PC-9 (cell line): ENCODE results near the gene TF.

Source experiments
- CTCF ChIP-seq: fragments of 200-600 bp; sonication (generic); conservative IDR thresholded peaks from 2 replicates; pipeline ENCODE4 v1.6.1; 2017; ENCODE audit warnings: mixed run types, antibody characterized with exemption, mild to moderate bottlenecking, moderate library complexity
- EZH2 ChIP-seq: fragments of 200-600 bp; sonication (generic); IDR thresholded peaks from 2 replicates; pipeline ENCODE4 v1.8.0; 2017; ENCODE audit warnings: antibody characterized with exemption, low read depth

DNA sequence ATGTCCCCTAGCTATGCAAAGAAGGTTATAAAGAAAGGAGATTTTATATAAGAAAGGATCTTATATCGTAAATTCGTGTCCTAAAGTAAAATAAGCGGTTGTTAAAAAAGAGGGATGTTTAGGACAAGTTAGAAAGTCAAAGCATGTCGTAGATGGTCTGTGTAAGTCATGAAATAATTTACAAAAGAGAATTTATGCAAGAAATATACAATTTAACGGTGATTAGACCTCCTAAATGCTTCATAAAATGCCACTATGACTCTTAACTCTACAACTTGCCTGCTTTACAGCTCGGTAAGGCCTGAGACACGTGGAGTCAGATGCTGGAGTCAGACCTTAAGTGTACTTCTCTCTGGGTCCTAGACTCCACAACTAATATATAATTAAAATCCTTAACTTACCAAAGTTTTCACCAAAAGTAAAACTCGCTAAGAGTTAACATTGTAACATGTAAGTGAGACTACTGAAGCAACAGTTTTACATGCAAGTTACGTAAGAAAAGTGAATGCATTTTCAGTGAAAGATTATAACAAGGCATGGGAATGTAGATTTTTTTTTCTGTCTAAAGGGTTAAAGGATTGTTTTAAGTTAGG lies 46.1 kb downstream of the TF start:
- TF ChIP-seq CTCF: no peak
- no peak for TF ChIP-seq EZH2
